IMR-90 (cell line): ENCODE data around the gene NOMO2.
"Not testable (repeated sequence)": the region's sequence is repeated elsewhere in the genome, so short reads cannot be mapped to it uniquely, and the experiment has no call there.

ENCODE experiments used
- BHLHE40 ChIP-seq: fragments of 150-350 bp; IDR thresholded peaks from 2 replicates; pipeline ENCODE4 v1.6.1; 2016; ENCODE audit warnings: mild to moderate bottlenecking, low read depth, low read length
- CEBPB ChIP-seq: IDR thresholded peaks from 2 replicates; pipeline ENCODE4 v1.6.1; 2012; ENCODE audit warnings: low read depth, low read length, improper control_type of control experiment
- CTCF ChIP-seq: conservative IDR thresholded peaks from 2 replicates; pipeline ENCODE4 v1.5.1; 2012; ENCODE audit warnings: mild to moderate bottlenecking, low read depth, low read length, improper control_type of control experiment
- ELK1 ChIP-seq: fragments of 150-350 bp; IDR thresholded peaks from 2 replicates; pipeline ENCODE4 v1.6.1; 2016; ENCODE audit warnings: low read depth, mild to moderate bottlenecking, low read length, moderate library complexity, borderline replicate concordance
- FOS ChIP-seq: fragments of 150-350 bp; IDR thresholded peaks from 2 replicates; pipeline ENCODE4 v1.6.1; 2016; ENCODE audit warnings: low read depth, low read length
- MAFK ChIP-seq: IDR thresholded peaks from 2 replicates; pipeline ENCODE4 v1.6.1; 2012; ENCODE audit warnings: low read depth, low read length, improper control_type of control experiment
- MAZ ChIP-seq: IDR thresholded peaks from 2 replicates; pipeline ENCODE4 v1.6.1; 2012; ENCODE audit warnings: low read depth, mild to moderate bottlenecking, low read length, improper control_type of control experiment, moderate library complexity, borderline replicate concordance
- MXI1 ChIP-seq: IDR thresholded peaks from 2 replicates; pipeline ENCODE4 v1.6.1; 2012; ENCODE audit warnings: low read depth, mild to moderate bottlenecking, low read length, moderate library complexity, borderline replicate concordance
- POLR2A ChIP-seq: IDR thresholded peaks from 2 replicates; pipeline ENCODE4 v1.6.1; 2012; ENCODE audit warnings: mild to moderate bottlenecking, low read depth, low read length
- RAD21 ChIP-seq: IDR thresholded peaks from 2 replicates; pipeline ENCODE4 v1.6.1; 2012; ENCODE audit warnings: low read length, improper control_type of control experiment
- RCOR1 ChIP-seq: IDR thresholded peaks from 2 replicates; pipeline ENCODE4 v1.6.1; 2012; ENCODE audit warnings: mild to moderate bottlenecking, low read length, improper control_type of control experiment; ENCODE audit not compliant: insufficient replicate concordance
- RFX5 ChIP-seq: IDR thresholded peaks from 2 replicates; pipeline ENCODE4 v1.8.0; 2012; ENCODE audit warnings: low read depth, mild to moderate bottlenecking, low read length, moderate library complexity
- SMC3 ChIP-seq: fragments of 150-350 bp; IDR thresholded peaks from 2 replicates; pipeline ENCODE4 v1.6.1; 2016; ENCODE audit warnings: low read depth, mild to moderate bottlenecking, antibody characterized with exemption, low read length, moderate library complexity
- TF ChIP-seq, protein P1 (sequence below): fragments of 150-350 bp; IDR thresholded peaks from 2 replicates; pipeline ENCODE4 v1.6.1; 2017; ENCODE audit warnings: mild to moderate bottlenecking, antibody characterized with exemption, low read length, low read depth

GRCh38 chr16:18384869-18385268, 177.0 kb downstream of the NOMO2 start:
- TF ChIP-seq CTCF, POLR2A, CEBPB, SMC3, MXI1, MAZ, MAFK, FOS, RFX5, RCOR1, BHLHE40, RAD21, ELK1: not testable (repeated sequence)
- TF ChIP-seq, protein P1, sequence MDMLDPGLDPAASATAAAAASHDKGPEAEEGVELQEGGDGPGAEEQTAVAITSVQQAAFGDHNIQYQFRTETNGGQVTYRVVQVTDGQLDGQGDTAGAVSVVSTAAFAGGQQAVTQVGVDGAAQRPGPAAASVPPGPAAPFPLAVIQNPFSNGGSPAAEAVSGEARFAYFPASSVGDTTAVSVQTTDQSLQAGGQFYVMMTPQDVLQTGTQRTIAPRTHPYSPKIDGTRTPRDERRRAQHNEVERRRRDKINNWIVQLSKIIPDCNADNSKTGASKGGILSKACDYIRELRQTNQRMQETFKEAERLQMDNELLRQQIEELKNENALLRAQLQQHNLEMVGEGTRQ: not testable (repeated sequence)
